Body of pancreas (tissue), 4 donors: ENCODE results near the gene CHCHD6. TPM values are rescaled to one million over a fixed set of nuclear protein-coding genes. Genes with fewer than 3 reads are reported as not detected.

ENCODE experiments used
- ATAC-seq: fragments of 150-250 bp; one replicate; pipeline ENCODE4 v1.9.1; 2016
- DNase-seq, 4 donors: peaks; one replicate each; pipeline ENCODE4 v3.0.0-alpha.2; 2019
- H3K27ac ChIP-seq, 4 donors: fragments of 200-600 bp; sonication (generic); 1 replicate in 3 of 4; 2 replicates in 1 of 4; pipeline versions ENCODE4 v1.5.1 to v1.6.1; 2016 to 2019; ENCODE audit warnings: mild to moderate bottlenecking in 1 of 4, mixed read lengths in 1 of 4, moderate library complexity in 1 of 4
- H3K27me3 ChIP-seq, 2 donors: fragments of 200-600 bp; sonication (generic); one replicate each; pipeline ENCODE4 v1.6.0; 2016; ENCODE audit warnings: mild to moderate bottlenecking in 1 of 2
- H3K36me3 ChIP-seq, 2 donors: fragments of 200-600 bp; sonication (generic); replicated peaks in 1 of 2; 2 replicates each; pipeline ENCODE4 v1.5.1; 2016; ENCODE audit warnings: low read depth in 2 of 2; ENCODE audit not compliant: insufficient read depth in 1 of 2
- H3K4me1 ChIP-seq: fragments of 200-600 bp; sonication (generic); one replicate; pipeline ENCODE4 v1.6.0; 2016
- H3K4me3 ChIP-seq, 2 donors: fragments of 200-600 bp; sonication (generic); 1 replicate in 1 of 2; 2 replicates in 1 of 2; pipeline ENCODE4 v1.5.1; 2016 to 2019
- H3K9me3 ChIP-seq, 3 donors: fragments of 200-600 bp; sonication (generic); 1 replicate in 2 of 3; 2 replicates in 1 of 3; pipeline ENCODE4 v1.5.1; 2016
- POLR2A ChIP-seq, 3 donors: fragments of 450-650 bp; IDR thresholded peaks; one replicate each; pipeline ENCODE4 v1.6.1; 2016; ENCODE audit warnings: antibody characterized with exemption in 3 of 3, mild to moderate bottlenecking in 2 of 3
- WGBS, 2 donors: methylation state at CpG; one replicate each; pipeline ENCODE4 v1.1.5; 2017; 5-methylcytosine and 5-hydroxymethylcytosine counted together
- intact Hi-C: fragments of 100-400 bp; cut with DNase I; formaldehyde crosslinking; loops from one replicate; pipeline ENCODE4 v1.15.1; 2023
- total RNA-seq, 2 donors: library from RNA; depleted of rRNA; stranded (reverse); fragments of >200 nt; gene quantifications; one replicate each; pipeline ENCODE4 v1.1.0, GENCODE V29; 2016
- TF ChIP-seq, protein P1 (sequence below), 7 experiments: fragments of 450-650 bp in 4 of 7; fragments of 200-600 bp in 3 of 7; sonication (generic) in 3 of 7; IDR thresholded peaks; one replicate each; pipeline ENCODE4 v1.5.1; 2016 to 2019; ENCODE audit warnings: antibody characterized with exemption in 7 of 7

The CHCHD6 gene
- total RNA-seq, 2 donors from 2014 or later = 0.66 to 10.9 TPM

DNA sequence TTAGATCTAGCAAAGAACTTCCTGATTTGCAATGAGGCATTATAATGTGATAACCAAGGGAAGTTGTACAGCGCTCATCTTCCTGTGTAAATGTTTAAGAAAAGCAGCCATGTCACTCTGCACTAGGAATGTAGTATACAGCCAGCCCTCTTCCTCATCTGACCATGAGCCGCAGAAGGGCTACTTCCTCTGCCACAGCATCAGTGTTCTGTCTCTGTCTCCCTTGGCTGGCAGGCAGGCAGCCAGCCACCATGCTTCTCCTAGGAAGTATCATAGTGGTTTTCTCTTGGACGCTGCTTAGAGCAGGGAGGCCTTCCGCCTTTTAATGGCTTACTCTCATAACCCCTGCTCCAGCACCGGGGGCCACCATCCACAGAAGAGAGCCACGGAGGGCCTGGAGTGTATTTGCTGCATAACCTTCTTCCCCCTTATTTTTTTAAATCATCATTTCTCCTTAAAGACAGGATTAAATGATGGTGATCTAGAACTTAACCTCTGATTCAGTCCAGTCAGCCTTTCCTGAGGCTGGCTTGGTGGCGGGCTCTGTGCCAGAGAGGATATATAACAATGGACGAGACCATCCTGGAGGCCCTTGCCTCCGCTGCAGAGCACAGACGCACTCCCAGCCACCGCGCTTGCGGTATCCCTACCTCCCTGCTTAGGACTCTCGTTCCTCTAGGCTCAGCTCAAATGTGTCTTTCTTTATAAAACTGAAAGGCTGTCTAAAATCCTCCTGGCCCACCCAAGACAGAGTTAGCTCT is 221.6 kb downstream of the CHCHD6 start:
- Histone ChIP-seq H3K4me1 (peaks cover 10% of the 10 kb centered on the region), H3K36me3 (no peaks in the 10 kb centered on the region), H3K9me3 (no peaks in the 10 kb centered on the region), H3K4me3 (no peak overlapping the region), H3K27ac (peak overlapping the region in 1 of 4 donors; percentile 2), H3K27me3 (no peaks in the 10 kb centered on the region)
- DNase-seq = peak in 1 of 4 donors; percentile 52
- 78 to 82% methylated on average over 14 of the region's 14 CpGs for WGBS, 2 donors
- TF ChIP-seq POLR2A (IDR thresholded peaks at IDR 0.05) = no peak
- TF ChIP-seq, protein P1, sequence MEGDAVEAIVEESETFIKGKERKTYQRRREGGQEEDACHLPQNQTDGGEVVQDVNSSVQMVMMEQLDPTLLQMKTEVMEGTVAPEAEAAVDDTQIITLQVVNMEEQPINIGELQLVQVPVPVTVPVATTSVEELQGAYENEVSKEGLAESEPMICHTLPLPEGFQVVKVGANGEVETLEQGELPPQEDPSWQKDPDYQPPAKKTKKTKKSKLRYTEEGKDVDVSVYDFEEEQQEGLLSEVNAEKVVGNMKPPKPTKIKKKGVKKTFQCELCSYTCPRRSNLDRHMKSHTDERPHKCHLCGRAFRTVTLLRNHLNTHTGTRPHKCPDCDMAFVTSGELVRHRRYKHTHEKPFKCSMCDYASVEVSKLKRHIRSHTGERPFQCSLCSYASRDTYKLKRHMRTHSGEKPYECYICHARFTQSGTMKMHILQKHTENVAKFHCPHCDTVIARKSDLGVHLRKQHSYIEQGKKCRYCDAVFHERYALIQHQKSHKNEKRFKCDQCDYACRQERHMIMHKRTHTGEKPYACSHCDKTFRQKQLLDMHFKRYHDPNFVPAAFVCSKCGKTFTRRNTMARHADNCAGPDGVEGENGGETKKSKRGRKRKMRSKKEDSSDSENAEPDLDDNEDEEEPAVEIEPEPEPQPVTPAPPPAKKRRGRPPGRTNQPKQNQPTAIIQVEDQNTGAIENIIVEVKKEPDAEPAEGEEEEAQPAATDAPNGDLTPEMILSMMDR (IDR thresholded peaks at IDR 0.05) = no peak
- ATAC-seq = no peak
- intact Hi-C loops = no loop called here

DNA sequence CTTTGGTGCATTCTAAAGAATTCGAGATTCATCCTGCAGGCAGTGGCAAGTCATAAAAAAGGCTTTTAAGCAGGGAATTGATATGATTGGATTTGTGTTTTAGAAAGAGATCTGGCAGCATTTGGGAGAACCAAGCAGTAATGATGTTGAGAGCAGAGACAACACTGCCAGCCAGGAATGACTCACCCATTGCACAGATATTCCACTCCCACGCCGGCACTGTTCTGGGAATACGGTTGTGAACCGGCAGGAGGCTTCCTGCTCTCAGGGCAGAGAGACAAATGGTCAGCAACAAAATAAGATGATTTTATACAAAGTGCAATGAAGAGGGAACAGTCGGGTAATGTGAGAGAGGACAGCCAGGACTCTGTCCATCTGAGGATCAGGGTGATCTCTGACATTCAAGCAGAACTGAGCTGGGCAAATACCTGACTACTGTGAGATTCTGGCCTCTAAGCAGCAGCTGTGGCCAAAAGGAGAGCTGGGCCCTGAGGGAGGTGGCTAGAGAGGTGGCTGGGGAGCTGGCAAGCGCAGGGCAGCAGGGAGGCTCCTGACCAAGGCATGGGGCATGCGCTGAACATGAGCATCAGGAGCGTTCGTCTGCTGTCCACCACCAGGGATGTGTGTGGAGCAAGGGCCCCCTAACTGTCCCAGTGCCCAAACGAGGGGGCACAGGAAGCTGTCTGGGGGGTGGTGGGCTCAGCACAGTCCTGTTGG is 222.8 kb downstream of the CHCHD6 start:
- TF ChIP-seq, protein P1 (IDR thresholded peaks at IDR 0.05) = no peak
- TF ChIP-seq POLR2A (IDR thresholded peaks at IDR 0.05) = no peak
- Histone ChIP-seq H3K4me3 (no peak overlapping the region), H3K36me3 (no peaks in the 10 kb centered on the region), H3K27ac (peak overlapping the region in 1 of 4 donors; percentile 31), H3K27me3 (no peaks in the 10 kb centered on the region), H3K9me3 (no peaks in the 10 kb centered on the region), H3K4me1 (peaks cover 10% of the 10 kb centered on the region)
- intact Hi-C loops = no loop called here
- peak; percentile 69 for ATAC-seq
- WGBS, 2 donors = 88 to 94% methylated on average over 9 to 11 of the region's 11 CpGs
- DNase-seq = peak in 3 of 4 donors; percentile 43 to 58 (median 45)

DNA sequence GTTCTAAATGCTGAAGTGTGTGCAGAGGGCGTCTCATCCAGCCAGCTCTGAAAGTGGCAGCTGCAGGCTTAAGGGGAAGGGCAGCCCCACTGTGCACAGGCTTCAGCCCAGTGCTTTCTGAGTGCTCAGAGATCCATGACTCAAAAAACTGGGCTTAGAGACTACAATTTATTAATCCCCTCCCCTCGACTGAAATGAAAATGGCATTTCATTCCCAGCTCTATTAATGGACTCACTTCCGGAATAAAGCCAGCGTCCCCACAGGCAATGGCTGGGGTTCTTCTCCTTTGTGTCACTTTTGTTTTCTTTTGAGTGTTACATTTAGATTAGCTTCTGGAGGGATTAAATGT is 223.3 kb downstream of the CHCHD6 start:
- peak overlapping the region in 1 of 4 donors; percentile 31 for H3K27ac ChIP-seq
- peak; percentile 25 for ATAC-seq
- H3K4me3 ChIP-seq = no peak overlapping the region

DNA sequence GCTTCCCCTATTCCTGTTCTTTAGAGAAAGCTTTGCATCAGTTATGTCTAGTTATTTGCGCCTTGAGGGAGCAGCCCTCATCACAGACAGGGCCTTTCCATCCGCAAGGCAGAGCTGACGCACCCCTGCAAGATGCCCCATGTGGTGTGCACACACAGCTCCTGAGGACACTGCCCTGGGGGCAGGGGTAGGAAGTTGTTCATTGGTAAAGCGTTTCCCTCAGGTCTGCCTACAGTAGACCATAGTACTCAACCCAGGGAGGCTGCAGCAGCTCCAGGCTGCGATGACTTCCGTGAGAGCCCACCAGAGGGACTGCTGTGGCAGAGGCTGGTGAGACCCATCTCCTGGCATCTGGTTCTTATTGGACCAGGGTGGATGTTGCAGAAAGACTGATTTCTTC is 223.8 kb downstream of the CHCHD6 start:
- H3K27ac ChIP-seq = no peak overlapping the region
- no peaks in the 10 kb centered on the region for H3K9me3 ChIP-seq
- no peaks in the 10 kb centered on the region for H3K36me3 ChIP-seq
- intact Hi-C loops = no loop called here
- ATAC-seq (no peak), DNase-seq (no peak)
- 90 to 92% methylated on average over 3 to 6 of the region's 6 CpGs for WGBS, 2 donors
- no peak for TF ChIP-seq POLR2A (IDR thresholded peaks at IDR 0.05)
- TF ChIP-seq, protein P1 (IDR thresholded peaks at IDR 0.05) = no peak
- H3K27me3 ChIP-seq = no peaks in the 10 kb centered on the region
- no peak overlapping the region for H3K4me3 ChIP-seq
- peaks cover 7% of the 10 kb centered on the region for H3K4me1 ChIP-seq

More for the DNA sequence above, 223.3 kb downstream of the CHCHD6 start:
- 80 to 82% methylated on average over 3 to 4 of the region's 4 CpGs for WGBS, 2 donors
- no peak for TF ChIP-seq POLR2A (IDR thresholded peaks at IDR 0.05)
- TF ChIP-seq, protein P1 (IDR thresholded peaks at IDR 0.05) = no peak
- Histone ChIP-seq H3K36me3 (no peaks in the 10 kb centered on the region), H3K9me3 (no peaks in the 10 kb centered on the region), H3K4me1 (peaks cover 7% of the 10 kb centered on the region), H3K27me3 (no peaks in the 10 kb centered on the region)
- DNase-seq = no peak
- intact Hi-C loops = no loop called here
